NCI-H446 (cell line): ENCODE results near the gene CAMSAP1.
"Not testable (repeated sequence)": the region's sequence is repeated elsewhere in the genome, so short reads cannot be mapped to it uniquely, and the experiment has no call there.

Experiments
- DNase-seq, 2 experiments: peaks; one replicate each; lab custom pipeline; 2025; lab: John Stamatoyannopoulos, UW

The CAMSAP1 gene

DNA sequence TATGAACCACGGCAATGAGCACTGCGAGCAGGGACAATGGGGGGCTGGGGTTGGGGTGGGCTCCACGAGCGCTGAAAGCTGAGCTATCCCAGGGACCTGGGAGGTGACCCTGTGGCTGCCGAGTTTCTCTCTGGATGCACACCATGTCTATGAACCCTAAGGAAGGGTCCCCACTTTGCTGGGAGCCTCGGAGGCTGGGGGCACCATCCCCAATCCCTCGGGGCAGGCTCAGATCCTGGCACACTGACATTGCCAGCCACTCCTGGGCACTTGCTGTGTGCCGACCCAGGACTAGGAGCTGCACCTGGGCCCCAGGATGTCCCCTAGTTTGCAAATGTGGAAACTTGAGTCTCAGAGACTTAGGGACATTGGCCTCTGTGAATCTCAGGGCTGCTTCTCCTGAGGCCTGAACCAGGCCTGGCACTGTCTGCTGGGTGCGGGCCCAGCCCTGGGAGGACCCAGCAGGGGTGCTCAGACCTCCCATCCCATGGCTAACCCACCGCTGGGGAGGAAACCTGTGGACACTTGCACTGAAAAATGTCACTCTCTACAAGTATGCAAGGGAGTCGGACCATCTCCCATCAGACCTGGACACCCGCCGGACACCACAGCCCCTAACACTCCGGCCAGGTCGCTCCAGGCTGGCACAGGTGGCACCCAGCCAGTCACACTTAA, 13.0 kb upstream of the CAMSAP1 start:
- DNase-seq, result no peak

GRCh38 chr9:135919318-135919890, 12.1 kb upstream of the CAMSAP1 start:
- DNase-seq, result no peak

DNA sequence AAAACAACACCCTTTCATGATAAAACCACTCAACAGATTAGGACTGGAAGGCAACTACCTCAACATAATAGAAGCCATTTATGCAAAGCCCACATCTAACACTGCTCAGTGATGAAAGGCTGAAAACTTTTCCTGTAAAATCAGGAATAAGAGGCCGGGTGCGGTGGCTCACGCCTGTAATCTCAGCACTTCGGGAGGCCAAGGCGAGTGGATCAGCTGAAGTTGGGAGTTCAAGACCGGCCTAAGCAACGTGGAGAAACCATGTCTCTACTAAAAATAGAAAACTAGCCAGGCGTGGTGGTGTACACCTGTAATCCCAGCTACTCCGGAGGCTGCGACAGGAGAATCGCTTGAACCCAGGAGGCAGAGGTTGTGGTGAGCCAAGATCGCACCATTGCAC, 8.9 kb upstream of the CAMSAP1 start:
- DNase-seq, result not testable (repeated sequence)

GRCh38 chr9:135914921-135915320, 7.6 kb upstream of the CAMSAP1 start:
- DNase-seq, result no peak

GRCh38 chr9:135911233-135911632, 3.9 kb upstream of the CAMSAP1 start:
- not testable (repeated sequence) for DNase-seq

DNA sequence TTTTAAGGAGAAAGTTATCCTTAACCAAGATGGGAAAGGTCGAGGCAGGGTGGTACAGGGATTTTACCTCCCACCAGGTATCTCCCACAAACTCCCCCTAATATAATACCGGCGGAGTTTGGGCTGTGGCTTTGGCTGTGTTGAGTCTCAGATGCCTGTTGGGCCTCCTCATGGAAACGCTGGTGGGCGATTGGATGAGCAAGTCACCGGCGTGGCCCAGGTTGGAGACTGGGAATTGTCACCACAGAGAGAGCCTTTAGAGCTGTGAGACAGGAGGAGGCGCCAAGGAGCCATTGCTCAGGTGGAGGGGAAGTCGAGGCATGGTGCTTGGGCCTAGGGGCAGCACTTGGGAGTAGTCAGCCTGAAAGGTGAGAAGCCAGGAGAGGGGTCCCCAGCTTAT, 3.4 kb upstream of the CAMSAP1 start:
- DNase-seq, result no peak

DNA sequence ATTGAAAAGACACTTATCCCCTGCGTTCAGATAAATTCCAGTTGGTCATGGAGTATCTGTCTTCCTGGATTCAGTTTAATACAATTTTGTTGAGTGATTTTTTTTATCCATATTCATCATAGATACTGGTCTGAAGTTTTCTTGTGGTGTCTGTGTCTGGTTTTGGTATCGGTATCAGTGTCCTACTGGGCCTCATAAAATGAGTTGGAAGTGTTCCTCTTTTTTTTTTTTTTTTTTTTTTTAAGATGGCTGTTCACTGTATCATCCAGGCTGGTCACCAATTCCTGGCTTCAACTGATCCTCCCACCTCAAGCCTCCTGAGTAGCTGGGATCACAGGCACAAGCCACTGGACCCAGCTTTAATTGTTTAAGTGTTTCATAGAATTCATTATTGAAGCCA, 2.9 kb upstream of the CAMSAP1 start:
- no peak for DNase-seq

DNA sequence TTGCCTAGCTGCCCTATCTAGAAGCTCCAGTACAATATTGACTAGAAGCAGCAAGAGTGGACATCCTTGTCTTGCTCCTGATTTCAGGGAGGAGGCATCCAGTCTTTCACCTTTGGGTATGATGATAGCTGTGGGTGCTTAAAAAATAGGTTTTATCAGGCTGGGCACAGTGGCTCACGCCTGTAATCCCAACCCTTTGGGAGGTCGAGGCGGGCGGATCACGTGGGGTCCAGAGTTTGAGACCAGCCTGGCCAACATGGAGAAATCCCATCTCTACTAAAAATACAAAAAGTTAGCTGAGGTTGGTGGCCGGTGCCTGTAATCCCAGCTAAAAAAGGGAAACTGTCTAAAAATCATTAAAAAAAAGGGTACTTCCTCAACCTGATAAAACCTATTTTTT, 2.0 kb upstream of the CAMSAP1 start:
- no peak for DNase-seq

- no peak for DNase-seq
These were observed 1.4 kb upstream of the CAMSAP1 start for GRCh38 chr9:135908754-135909204.

DNA sequence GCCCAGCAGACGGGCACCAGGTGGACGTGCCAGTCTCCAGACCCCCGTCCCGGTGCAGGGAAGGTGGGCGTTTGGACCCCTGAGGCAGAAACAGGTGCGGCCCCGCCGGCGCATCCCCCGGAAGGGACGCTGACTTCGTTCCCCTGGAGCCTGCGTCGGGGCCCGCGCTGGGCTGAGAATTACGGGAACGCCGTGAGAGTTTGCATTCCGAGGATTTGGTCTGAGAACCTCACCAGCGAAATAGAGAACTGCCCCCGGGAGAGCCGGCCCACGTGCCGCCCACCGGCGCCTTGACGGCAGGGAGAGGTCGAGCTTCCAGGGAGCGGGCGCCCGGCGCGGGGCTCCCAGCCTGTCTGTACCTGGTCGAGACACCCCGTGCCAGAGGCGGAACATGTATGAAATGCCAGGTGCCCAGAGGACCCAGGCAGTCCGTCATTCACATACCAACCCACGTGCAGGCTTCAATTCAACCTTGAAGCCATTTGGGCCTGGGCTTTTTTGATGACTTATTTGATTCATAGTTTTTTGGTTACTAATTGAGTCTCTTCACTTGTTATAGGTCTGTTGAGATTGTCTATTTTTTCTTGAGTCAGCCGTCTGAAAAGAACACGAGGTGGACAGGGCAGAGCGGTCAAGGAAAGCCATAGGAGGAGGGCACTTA, 877 bp upstream of the CAMSAP1 start:
- no peak for DNase-seq

- DNase-seq, result no peak
These were observed 328 bp downstream of the CAMSAP1 start for GRCh38 chr9:135907006-135907430.

DNA sequence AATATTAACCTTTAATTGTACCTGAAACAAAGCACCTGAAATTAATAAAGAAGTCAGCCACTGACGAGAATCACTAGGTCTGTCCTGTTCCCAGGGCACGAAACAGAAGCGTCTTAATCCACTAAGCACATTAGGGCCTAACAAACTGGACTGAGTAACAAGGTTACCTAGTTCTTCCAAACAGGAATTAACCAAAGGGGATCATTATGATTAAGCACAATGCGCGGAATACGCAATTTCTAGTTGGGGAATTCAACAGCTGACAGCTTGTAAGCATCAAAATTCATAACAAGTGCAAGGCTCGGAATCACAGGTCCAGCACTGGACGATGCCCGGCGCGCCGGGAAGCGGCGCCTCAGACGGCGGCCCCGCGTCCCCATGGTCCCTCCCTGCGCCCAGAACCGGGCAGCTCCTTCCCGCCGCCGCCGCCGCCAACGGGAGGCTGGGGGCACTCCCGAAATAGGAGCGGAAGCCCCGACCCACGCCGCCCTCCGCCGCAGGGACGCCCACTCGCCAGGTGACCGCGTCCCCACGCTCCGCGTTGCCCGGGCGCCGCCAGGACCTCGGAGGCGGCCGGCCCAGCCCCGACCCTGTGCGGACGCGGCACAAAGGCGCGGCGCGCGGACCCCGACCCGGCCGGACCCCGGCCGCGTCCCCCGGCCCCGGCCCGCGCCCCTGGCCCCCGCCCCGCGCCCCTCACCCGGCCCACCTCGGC, 898 bp downstream of the CAMSAP1 start:
- DNase-seq, result no peak

DNA sequence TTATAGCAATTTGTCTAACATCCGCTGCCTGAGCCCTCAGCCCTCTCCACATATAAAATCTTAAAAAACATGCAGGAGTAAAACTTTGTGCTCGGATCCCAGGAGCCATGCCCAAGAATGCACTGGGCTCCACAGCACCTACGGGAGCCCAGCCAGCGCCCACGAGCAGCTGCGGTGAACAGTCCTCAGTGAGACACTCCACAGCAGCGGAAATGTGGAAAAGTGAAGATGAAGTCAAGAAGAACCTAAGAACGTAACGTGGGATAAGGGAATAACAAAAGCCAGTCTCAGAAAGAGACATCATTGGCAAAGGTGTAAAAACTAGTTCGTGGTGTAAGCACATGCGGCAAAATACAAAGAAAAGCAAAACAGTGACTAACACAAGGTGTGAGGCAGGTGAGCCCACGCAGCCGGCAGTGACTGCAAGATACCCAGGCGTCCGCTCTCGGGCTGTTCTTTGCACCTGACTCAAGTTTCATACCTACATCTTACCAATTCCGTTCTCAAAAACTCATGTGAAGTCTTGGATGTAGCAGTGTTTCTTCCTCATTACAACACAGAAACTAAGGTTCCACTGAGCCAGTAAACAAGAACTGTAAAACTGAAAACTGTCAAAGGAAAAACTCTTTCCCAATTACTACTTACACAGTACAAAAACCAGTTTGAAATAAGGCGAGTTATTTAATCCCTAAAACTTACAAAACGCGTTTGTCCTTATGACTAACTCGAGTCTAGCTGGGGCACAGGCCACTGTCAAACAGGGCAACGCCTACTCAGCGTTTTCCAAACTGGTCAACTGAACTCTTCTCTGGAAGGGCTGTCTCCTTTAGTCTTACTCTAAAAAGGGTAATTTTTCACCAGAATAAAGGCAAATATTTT, 1.7 kb downstream of the CAMSAP1 start:
- DNase-seq, result no peak

DNA sequence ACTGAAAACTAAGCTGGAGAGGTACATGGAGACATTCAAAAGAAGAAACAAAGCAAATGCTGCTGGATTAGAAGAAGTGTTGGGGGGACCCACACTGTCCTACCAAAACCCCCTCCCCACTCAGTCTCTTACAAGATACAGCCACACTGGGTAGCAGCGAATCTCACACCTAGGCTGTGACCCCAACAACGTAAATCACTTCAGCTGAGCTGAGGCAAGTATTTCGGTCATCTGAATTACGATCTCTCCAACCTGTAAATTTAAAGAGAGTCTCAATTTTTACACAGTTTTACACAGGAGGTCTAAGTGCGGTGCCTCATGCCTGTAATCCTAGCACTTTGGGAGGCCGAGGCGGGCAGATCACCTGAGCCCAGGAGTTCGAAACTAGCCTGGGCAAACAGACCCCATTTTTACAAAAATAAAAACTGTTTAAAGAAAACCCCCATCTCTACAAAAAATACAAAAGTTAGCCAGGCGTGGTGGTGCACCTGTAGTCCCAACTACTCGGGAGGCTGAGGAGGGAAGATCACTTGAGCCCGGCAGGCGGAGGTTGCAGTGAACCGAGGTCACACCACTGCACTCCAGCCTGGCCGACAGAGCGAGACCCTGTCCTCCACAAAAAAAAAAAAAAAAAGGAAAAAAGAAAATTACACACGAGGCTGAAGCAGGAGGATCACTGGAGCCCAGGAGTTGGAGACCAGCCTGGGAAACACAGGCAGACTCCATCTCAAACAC, 3.4 kb downstream of the CAMSAP1 start:
- DNase-seq, result no peak

DNA sequence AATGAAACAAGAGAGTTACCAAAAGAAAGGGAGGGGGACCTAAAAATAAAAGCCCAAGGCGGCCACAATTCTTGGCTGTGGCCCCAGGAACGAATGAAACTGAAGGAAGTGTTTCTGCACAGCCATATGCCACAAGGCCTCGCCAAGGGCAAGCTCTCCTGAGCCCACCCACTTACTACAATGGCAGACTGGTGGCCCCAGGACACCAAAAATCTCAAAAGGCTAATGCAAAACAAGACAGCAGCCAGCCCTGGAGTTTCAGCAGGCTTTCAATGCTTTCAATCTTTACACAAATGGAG, 4.0 kb downstream of the CAMSAP1 start:
- DNase-seq, result no peak

DNA sequence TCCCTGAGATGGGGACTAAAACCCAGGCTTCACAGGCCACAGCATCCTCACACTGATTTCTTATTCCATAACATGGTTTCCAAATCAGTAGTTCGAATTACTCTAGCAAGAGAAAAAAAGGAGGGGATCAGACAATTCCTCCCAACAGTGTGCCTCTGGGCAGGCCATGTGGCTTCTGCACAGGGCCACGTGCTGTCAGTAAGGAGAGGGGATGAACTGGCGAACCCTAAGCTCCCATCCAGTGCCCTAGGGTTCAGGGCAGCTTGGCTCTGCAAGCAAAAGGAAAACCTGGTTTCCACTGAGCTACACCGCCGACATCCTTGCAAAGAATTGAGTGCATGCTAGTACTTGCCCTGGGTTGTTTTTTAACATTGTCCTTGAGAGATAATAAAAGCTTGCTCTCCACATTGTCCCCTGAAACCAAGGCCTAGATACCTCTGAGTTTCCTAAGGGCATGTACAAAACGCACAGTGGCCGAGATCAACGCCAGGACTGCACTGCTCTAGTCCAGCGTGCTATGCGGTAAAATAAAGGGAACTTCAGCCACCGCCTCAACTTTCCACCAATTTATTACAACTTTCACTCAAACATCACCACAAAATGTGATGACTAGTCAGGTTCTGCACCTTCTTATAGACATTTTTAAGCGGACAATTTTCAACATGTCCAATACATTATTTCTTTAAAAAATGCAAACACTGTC, 4.5 kb downstream of the CAMSAP1 start:
- no peak for DNase-seq

- no peak for DNase-seq
These were observed 5.5 kb downstream of the CAMSAP1 start for GRCh38 chr9:135901826-135902225.

DNA sequence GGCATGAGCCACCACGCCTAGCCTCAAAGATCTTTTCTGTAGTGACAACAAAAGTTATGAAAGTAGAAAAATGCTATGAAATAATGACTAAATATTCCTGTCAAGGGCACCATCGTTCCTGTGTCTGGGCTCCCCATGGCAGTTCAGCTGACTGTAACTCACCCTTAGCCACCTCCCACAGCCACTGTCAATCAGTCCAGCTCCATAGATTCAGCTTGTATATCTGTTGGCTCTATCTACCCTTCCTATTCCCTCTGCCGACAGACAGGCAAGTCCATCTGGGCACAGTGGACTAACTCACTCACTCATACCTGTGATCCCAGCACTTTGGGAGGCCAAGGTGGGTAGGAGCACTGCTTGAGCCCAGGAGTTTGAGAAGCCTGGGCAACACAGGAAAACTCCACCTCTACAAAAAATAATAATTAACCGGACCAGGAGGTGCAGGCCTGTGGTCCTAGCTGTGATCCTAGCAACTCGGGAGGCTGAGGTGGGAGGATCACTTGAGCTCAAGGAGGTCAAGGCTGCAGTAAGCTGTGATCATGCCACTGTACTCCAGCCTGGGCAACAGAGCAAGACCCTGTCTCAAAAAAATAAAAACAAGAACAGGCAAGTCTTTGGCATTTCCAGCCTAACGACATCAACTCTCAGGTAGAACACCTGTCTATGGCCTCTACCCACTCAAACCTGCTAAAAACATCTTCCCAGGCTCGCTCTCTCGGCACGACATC, 6.2 kb downstream of the CAMSAP1 start:
- DNase-seq, result no peak

DNA sequence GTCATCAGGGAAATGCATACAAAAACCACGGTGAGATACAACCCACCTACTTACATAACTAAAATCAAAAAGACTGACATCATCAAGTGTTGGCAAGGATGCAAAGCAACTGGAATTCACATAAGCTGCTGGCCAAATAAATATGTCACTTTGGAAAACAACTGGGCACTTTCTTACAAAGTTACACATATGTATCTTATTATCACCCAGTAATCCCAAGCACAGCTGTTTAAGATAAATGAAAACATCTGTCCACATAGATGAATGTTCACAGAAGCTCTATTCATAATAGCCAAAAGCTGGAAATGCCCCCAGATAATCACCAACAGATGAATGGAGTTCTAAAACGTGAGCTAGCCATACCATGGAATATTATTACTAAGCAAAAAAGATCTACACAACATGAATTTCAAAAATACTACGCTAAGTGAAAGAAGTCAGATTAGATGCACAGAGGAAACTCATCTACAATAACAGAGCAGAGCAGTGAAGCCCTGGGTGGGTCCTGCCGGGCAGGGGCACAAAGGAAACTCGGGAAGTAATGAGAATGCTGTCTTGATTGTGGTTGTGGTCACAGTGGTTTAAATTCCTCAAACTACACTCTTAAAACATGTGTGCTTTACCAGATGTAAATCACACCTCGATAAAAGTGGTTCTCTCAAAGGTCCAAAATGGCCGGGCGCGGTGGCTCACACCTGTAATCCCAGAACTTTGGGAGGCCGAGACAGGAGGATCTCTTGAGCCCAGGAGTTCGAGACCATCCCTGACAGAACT, 8.5 kb downstream of the CAMSAP1 start:
- DNase-seq, result no peak
